Psoas muscle (tissue), 8 donors: ENCODE measurements around the gene BABAM1. TPM values are rescaled to one million over a fixed set of nuclear protein-coding genes. Genes with fewer than 3 reads are reported as not detected.

Experiments
- ATAC-seq, 4 donors: fragments of 200-7000 bp; cut with Tn5 transposase; one replicate each; pipeline ENCODE4 v1.9.1; 2020; ENCODE audit warnings: moderate library complexity in 3 of 4, mild to moderate bottlenecking in 2 of 4
- DNase-seq, 2 donors: peaks; one replicate each; pipeline ENCODE4 v3.0.0-alpha.2; 2020
- H3K27ac ChIP-seq: fragments of 200-600 bp; one replicate; pipeline ENCODE4 v1.8.0; 2022
- H3K27me3 ChIP-seq, 3 donors: fragments of 200-600 bp in 1 of 3; one replicate each; pipeline versions ENCODE4 v1.6.1 to v1.8.0; 2013 to 2022; ENCODE audit warnings: low read length in 2 of 3, mild to moderate bottlenecking in 2 of 3, moderate library complexity in 1 of 3; ENCODE audit not compliant: insufficient read depth in 3 of 3
- H3K36me3 ChIP-seq, 2 donors: fragments of 200-600 bp in 1 of 2; one replicate each; pipeline versions ENCODE4 v1.6.1 to v1.8.0; 2013 to 2022; ENCODE audit warnings: low read depth in 1 of 2, mild to moderate bottlenecking in 1 of 2, moderate library complexity in 1 of 2; ENCODE audit not compliant: insufficient read depth in 1 of 2
- H3K4me1 ChIP-seq: fragments of 200-600 bp; one replicate; pipeline ENCODE4 v1.8.0; 2022
- H3K4me3 ChIP-seq: fragments of 200-600 bp; one replicate; pipeline ENCODE4 v1.8.0; 2022; ENCODE audit warnings: mild to moderate bottlenecking
- H3K9me3 ChIP-seq: fragments of 200-600 bp; one replicate; pipeline ENCODE4 v1.8.0; 2022
- WGBS, 3 donors: extraction: QIAGEN DNeasy Blood & Tissue Kit; methylation state at CpG; one replicate each; pipeline versions ENCODE4 v1.1.6 to v1.1.7; 2013; 5-methylcytosine and 5-hydroxymethylcytosine counted together
- intact Hi-C, 2 donors: fragments of 100-400 bp; cut with DNase I; formaldehyde crosslinking; loops; one replicate each; pipeline versions ENCODE4 v1.11.0 to v1.14.2; 2022
- polyA plus RNA-seq, 3 donors: library from polyadenylated mRNA; stranded (reverse); fragments of 200-250 nt; gene quantifications; one replicate each; pipeline ENCODE4 v1.2.3, GENCODE V29; 2013
- total RNA-seq, 4 donors: library from RNA; stranded (reverse); fragmentation: NEBNext Ultra II Directional in 2 of 4; extraction: Animal tissue kit (Norgen Biotek cat#: 25700) in 2 of 4; gene quantifications; one replicate each; pipeline versions ENCODE4 v1.2.1 to v1.2.4, GENCODE V29; 2021 to 2023
- TF ChIP-seq, protein P1 (sequence below): fragments of 200-600 bp; IDR thresholded peaks from one replicate; pipeline ENCODE4 v1.8.0; 2022; ENCODE audit warnings: antibody characterized with exemption
- donor health status: healthy with polysubstance abuse.
- donor health status: DM: no; HTN: no; CAD: no; lungs with moderate emphysema.
- donor health status: Bipolar disorder and iron deficiency.
- donor health status: healthy.
- donor health status: DM: yes; HTN: yes; CAD: no.
- donor health status: DM: no; HTN: no; CAD: no.
- donor health status: DM: no; HTN: no; CAD: no.
- donor health status: DM: yes; HTN: yes; CAD: no.

BABAM1 gene
- total and polyA plus RNA-seq, 7 donors = 70.0 to 145 (median 90.7) TPM

DNA sequence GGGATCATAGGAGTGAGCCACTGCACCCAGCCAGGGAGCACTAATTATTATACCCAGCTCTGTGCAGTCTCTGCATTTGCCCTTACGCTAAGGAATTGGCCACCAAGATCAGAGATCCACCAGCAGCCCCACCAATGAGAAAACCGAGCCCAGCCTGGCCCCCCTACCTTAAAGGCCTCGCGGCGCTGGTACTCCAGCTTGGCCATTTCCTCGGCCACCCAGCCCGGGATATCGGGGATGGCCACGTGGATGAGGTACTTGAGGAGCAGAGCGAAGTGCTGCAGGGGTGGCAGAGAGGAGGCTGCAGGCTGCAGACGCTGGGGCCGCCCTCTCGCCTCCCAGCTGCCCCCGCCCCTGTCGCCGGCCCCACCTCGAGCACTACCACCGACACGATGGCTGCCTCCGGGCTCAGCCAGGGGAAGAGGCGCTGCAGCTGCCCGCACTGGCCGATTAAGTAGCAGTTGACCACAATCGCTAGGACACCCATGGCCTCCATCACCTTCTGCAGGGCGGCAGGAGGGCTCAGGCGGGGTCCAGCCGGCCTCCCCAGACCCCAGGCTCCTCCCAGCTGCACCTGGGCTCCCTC lies 59.9 kb downstream of the BABAM1 start:
- intact Hi-C loops = no loop called here
- Histone ChIP-seq H3K4me1 (no peaks in the 10 kb centered on the region), H3K27me3 (no peaks in the 10 kb centered on the region), H3K9me3 (no peaks in the 10 kb centered on the region), H3K4me3 (no peak overlapping the region), H3K36me3 (peaks cover 0 to 52% of the 10 kb centered on the region in 2 donors), H3K27ac (no peak overlapping the region)
- WGBS, 3 donors = 90 to 93% (median 90%) methylated on average over 26 to 27 of the region's 27 CpGs
- DNase-seq = no peak
- ATAC-seq = no peak
- TF ChIP-seq, protein P1, sequence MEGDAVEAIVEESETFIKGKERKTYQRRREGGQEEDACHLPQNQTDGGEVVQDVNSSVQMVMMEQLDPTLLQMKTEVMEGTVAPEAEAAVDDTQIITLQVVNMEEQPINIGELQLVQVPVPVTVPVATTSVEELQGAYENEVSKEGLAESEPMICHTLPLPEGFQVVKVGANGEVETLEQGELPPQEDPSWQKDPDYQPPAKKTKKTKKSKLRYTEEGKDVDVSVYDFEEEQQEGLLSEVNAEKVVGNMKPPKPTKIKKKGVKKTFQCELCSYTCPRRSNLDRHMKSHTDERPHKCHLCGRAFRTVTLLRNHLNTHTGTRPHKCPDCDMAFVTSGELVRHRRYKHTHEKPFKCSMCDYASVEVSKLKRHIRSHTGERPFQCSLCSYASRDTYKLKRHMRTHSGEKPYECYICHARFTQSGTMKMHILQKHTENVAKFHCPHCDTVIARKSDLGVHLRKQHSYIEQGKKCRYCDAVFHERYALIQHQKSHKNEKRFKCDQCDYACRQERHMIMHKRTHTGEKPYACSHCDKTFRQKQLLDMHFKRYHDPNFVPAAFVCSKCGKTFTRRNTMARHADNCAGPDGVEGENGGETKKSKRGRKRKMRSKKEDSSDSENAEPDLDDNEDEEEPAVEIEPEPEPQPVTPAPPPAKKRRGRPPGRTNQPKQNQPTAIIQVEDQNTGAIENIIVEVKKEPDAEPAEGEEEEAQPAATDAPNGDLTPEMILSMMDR = no peak

DNA sequence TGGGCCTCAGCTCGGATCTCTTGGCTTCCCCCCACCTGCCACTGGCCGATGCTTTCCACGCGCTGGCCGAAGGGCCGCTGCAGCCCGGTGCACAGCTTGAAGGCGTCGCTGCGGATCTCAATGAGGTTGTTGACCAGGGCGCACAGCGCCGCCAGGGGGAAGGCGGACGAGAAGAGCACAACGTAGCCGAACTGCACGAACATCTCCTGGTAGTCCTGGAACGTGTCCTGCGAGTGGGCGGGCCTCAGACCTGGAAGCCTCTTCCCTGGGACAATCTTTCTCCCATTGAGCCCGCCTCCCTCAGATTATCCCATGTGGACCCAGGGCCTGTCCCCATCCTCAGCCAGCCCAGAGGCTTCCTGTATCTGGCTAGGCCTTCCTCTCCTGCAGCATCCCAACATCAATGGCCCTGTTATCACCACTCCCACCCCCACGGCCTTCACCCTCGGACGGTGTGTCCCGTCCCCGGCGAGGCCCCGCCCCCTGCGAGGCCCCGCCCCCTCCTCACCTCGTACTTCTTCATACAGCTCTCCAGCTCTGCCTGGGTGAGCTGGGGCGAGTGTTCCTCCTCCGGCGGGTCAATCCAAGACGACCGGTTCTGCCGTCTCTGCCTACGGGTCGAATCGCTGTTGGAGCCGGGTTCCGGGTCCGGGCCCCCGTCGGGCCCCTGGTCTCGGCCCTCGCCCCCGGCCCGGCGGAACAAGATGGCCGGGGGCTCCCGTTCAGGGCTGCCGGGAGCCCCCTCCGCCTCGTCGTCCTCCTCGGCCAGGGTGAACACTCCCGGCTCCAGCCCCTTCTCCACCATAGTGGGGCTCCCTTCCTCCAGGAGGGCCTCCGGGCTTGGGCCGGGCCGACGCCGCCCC lies 60.6 kb downstream of the BABAM1 start:
- H3K9me3 ChIP-seq = no peaks in the 10 kb centered on the region
- intact Hi-C loops = no loop called here
- ATAC-seq = peak in 2 of 4 donors; percentile 22 to 25
- no peak for DNase-seq
- 62 to 64% (median 63%) methylated on average over 55 to 64 of the region's 64 CpGs for WGBS, 3 donors
- H3K27ac ChIP-seq = no peak overlapping the region
- peak overlapping the region; percentile 16 for H3K4me3 ChIP-seq
- H3K4me1 ChIP-seq = no peaks in the 10 kb centered on the region
- H3K27me3 ChIP-seq = no peaks in the 10 kb centered on the region
- TF ChIP-seq, protein P1 = no peak
- H3K36me3 ChIP-seq = peaks cover 0 to 47% of the 10 kb centered on the region in 2 donors

Other genes starting within 250 kb of the BABAM1 start
- gene CPAMD8, start 240.6 kb upstream of the BABAM1 start, total RNA-seq = 1 to 10 TPM; 3.2 to 9.9 (median 8.0) TPM
- gene CPAMD8, start 240.6 kb upstream of the BABAM1 start, polyA plus RNA-seq = 1 to 10 TPM; 4.5 to 9.8 (median 9.0) TPM
- gene HAUS8, start 192.0 kb upstream of the BABAM1 start, total RNA-seq = 1 to 10 TPM; 1.8 to 5.9 (median 3.6) TPM
- 1 to 10 TPM; 4.2 to 5.7 (median 5.0) TPM for gene HAUS8, start 192.0 kb upstream of the BABAM1 start, polyA plus RNA-seq
- gene MYO9B, start 191.7 kb upstream of the BABAM1 start, total RNA-seq = 10 to 100 TPM; 13.8 to 16.4 (median 14.5) TPM
- gene MYO9B, start 191.7 kb upstream of the BABAM1 start, polyA plus RNA-seq = 10 to 100 TPM in 2 of 3 donors, 1 to 10 TPM in 1; 9.0 to 23.7 (median 18.9) TPM
- 10 to 100 TPM; 25.5 to 41.2 (median 30.5) TPM for gene USE1, start 52.1 kb upstream of the BABAM1 start, total RNA-seq
- 10 to 100 TPM; 45.3 to 83.0 (median 57.1) TPM for gene USE1, start 52.1 kb upstream of the BABAM1 start, polyA plus RNA-seq
- gene OCEL1, start 41.2 kb upstream of the BABAM1 start, total RNA-seq = 10 to 100 TPM; 15.6 to 20.8 (median 18.5) TPM
- 10 to 100 TPM; 19.6 to 37.1 (median 24.0) TPM for gene OCEL1, start 41.2 kb upstream of the BABAM1 start, polyA plus RNA-seq
- gene NR2F6, start 21.5 kb upstream of the BABAM1 start, total RNA-seq = 10 to 100 TPM; 34.9 to 56.7 (median 41.1) TPM
- 10 to 100 TPM; 21.1 to 51.3 (median 27.9) TPM for gene NR2F6, start 21.5 kb upstream of the BABAM1 start, polyA plus RNA-seq
- gene USHBP1, start 2.7 kb upstream of the BABAM1 start, total RNA-seq = 1 to 10 TPM; 2.6 to 8.6 (median 3.3) TPM
- gene USHBP1, start 2.7 kb upstream of the BABAM1 start, polyA plus RNA-seq = 1 to 10 TPM; 3.7 to 5.0 (median 4.0) TPM
- gene ANKLE1, start 14.5 kb downstream of the BABAM1 start, total RNA-seq = under 1 TPM in 2 of 4 donors, not detected in 2; 0.13 to 0.26 TPM
- under 1 TPM; 0.07 to 0.20 (median 0.10) TPM for gene ANKLE1, start 14.5 kb downstream of the BABAM1 start, polyA plus RNA-seq
- 10 to 100 TPM in 1 of 4 donors, 1 to 10 TPM in 3; 6.1 to 17.9 (median 7.6) TPM for gene ABHD8, start 36.0 kb downstream of the BABAM1 start, total RNA-seq
- gene ABHD8, start 36.0 kb downstream of the BABAM1 start, polyA plus RNA-seq = 10 to 100 TPM; 12.3 to 26.8 (median 15.0) TPM
- 100 to 1,000 TPM; 105 to 217 (median 139) TPM for gene MRPL34, start 38.4 kb downstream of the BABAM1 start, total RNA-seq
- gene MRPL34, start 38.4 kb downstream of the BABAM1 start, polyA plus RNA-seq = 100 to 1,000 TPM; 330 to 558 (median 365) TPM
- 10 to 100 TPM; 21.5 to 35.4 (median 27.9) TPM for gene DDA1, start 42.1 kb downstream of the BABAM1 start, total RNA-seq
- 10 to 100 TPM; 47.2 to 90.4 (median 75.0) TPM for gene DDA1, start 42.1 kb downstream of the BABAM1 start, polyA plus RNA-seq
- 10 to 100 TPM; 11.8 to 14.3 (median 12.9) TPM for gene ANO8, start 67.4 kb downstream of the BABAM1 start, total RNA-seq
- 10 to 100 TPM in 1 of 3 donors, 1 to 10 TPM in 2; 1.5 to 13.0 (median 4.3) TPM for gene ANO8, start 67.4 kb downstream of the BABAM1 start, polyA plus RNA-seq
- gene GTPBP3, start 70.1 kb downstream of the BABAM1 start, total RNA-seq = 10 to 100 TPM in 3 of 4 donors, 1 to 10 TPM in 1; 9.6 to 11.0 (median 10.5) TPM
- 10 to 100 TPM in 1 of 3 donors, 1 to 10 TPM in 2; 6.2 to 16.5 (median 8.8) TPM for gene GTPBP3, start 70.1 kb downstream of the BABAM1 start, polyA plus RNA-seq
- 10 to 100 TPM; 16.0 to 23.7 (median 16.3) TPM for gene PLVAP, start 109.9 kb downstream of the BABAM1 start, total RNA-seq
- 10 to 100 TPM in 2 of 3 donors, 1 to 10 TPM in 1; 6.5 to 46.0 (median 14.5) TPM for gene PLVAP, start 109.9 kb downstream of the BABAM1 start, polyA plus RNA-seq
- under 1 TPM in 1 of 4 donors, not detected in 3; 0.51 TPM for gene CCDC194, start 126.8 kb downstream of the BABAM1 start, total RNA-seq
- under 1 TPM in 1 of 3 donors, not detected in 2; 0.13 TPM for gene CCDC194, start 126.8 kb downstream of the BABAM1 start, polyA plus RNA-seq
- gene BST2, start 138.2 kb downstream of the BABAM1 start, total RNA-seq = 10 to 100 TPM; 18.3 to 47.7 (median 33.5) TPM
- gene BST2, start 138.2 kb downstream of the BABAM1 start, polyA plus RNA-seq = 10 to 100 TPM; 29.8 to 40.8 (median 34.4) TPM
- 10 to 100 TPM; 15.6 to 23.7 (median 18.9) TPM for gene MVB12A, start 152.6 kb downstream of the BABAM1 start, total RNA-seq
- gene MVB12A, start 152.6 kb downstream of the BABAM1 start, polyA plus RNA-seq = 10 to 100 TPM; 29.4 to 79.7 (median 43.1) TPM
- gene TMEM221, start 181.2 kb downstream of the BABAM1 start, total RNA-seq = under 1 TPM in 1 of 4 donors, not detected in 3; 0.39 TPM
- under 1 TPM in 2 of 3 donors, not detected in 1; 0.04 to 0.25 TPM for gene TMEM221, start 181.2 kb downstream of the BABAM1 start, polyA plus RNA-seq
- gene NXNL1, start 193.5 kb downstream of the BABAM1 start, total RNA-seq = 1 to 10 TPM in 1 of 4 donors, under 1 TPM in 3; 0.43 to 1.0 (median 0.72) TPM
- gene NXNL1, start 193.5 kb downstream of the BABAM1 start, polyA plus RNA-seq = under 1 TPM in 2 of 3 donors, not detected in 1; 0.14 to 0.64 TPM
- gene SLC27A1, start 203.1 kb downstream of the BABAM1 start, total RNA-seq = 10 to 100 TPM; 18.4 to 40.1 (median 27.9) TPM
- 10 to 100 TPM; 11.8 to 30.6 (median 24.1) TPM for gene SLC27A1, start 203.1 kb downstream of the BABAM1 start, polyA plus RNA-seq
- gene PGLS, start 244.2 kb downstream of the BABAM1 start, total RNA-seq = 10 to 100 TPM; 14.8 to 17.3 (median 16.3) TPM
- gene PGLS, start 244.2 kb downstream of the BABAM1 start, polyA plus RNA-seq = 10 to 100 TPM; 11.7 to 53.5 (median 18.3) TPM